Mesothelial cell of epicardium (in vitro differentiated cells): ENCODE data around the gene OR10H5. TPM values are rescaled to one million over a fixed set of nuclear protein-coding genes. Genes with fewer than 3 reads are reported as not detected.
"Not testable (repeated sequence)": the region's sequence is repeated elsewhere in the genome, so short reads cannot be mapped to it uniquely, and the experiment has no call there.

ENCODE experiments used
- DNase-seq, 2 experiments: peaks; one replicate each; pipeline ENCODE4 v3.0.0; 2021; ENCODE audit warnings: low spot score in 2 of 2; ENCODE audit not compliant: unreplicated experiment in 2 of 2
- H3K27ac Mint-ChIP-seq: 2 replicates; pipeline ENCODE4 v1.8.0; 2021; ENCODE audit warnings: mixed read lengths
- H3K27me3 Mint-ChIP-seq: 2 replicates; pipeline ENCODE4 v1.8.0; 2021; ENCODE audit warnings: low read depth, mixed read lengths
- H3K36me3 Mint-ChIP-seq: 2 replicates; pipeline ENCODE4 v1.8.0; 2021; ENCODE audit warnings: mixed read lengths
- H3K4me1 Mint-ChIP-seq: 2 replicates; pipeline ENCODE4 v1.8.0; 2021; ENCODE audit warnings: mixed read lengths
- H3K4me3 Mint-ChIP-seq: 2 replicates; pipeline ENCODE4 v1.8.0; 2021; ENCODE audit warnings: mild to moderate bottlenecking, moderate library complexity, mixed read lengths
- H3K9me3 Mint-ChIP-seq: 2 replicates; pipeline ENCODE4 v1.8.0; 2021; ENCODE audit warnings: mixed read lengths
- CTCF ChIP-seq: fragments of 200-600 bp; sonication (generic); IDR thresholded peaks from one replicate; pipeline ENCODE4 v1.5.0; 2021; ENCODE audit warnings: antibody characterized with exemption; ENCODE audit not compliant: unreplicated experiment
- total RNA-seq: library from RNA; stranded (reverse); gene quantifications from 3 replicates; pipeline ENCODE4 v1.2.1, GENCODE V29; 2021

The OR10H5 gene
- total RNA-seq, 1 donor from 2014 or later: not detected

- TF ChIP-seq CTCF: no peak
- no peak for DNase-seq
- no peaks in the 10 kb centered on the region for H3K36me3 Mint-ChIP-seq
- no peaks in the 10 kb centered on the region for H3K4me1 Mint-ChIP-seq
- no peak overlapping the region for H3K27ac Mint-ChIP-seq
- peaks cover 37% of the 10 kb centered on the region for H3K9me3 Mint-ChIP-seq
- H3K4me3 Mint-ChIP-seq: no peak overlapping the region
- no peaks in the 10 kb centered on the region for H3K27me3 Mint-ChIP-seq
Measured at GRCh38 chr19:15829786-15830185, 42.3 kb downstream of the OR10H5 start.

- no peak overlapping the region for H3K4me3 Mint-ChIP-seq
- TF ChIP-seq CTCF: no peak
- H3K36me3 Mint-ChIP-seq: peaks cover 5% of the 10 kb centered on the region
- H3K27me3 Mint-ChIP-seq: no peaks in the 10 kb centered on the region
- H3K4me1 Mint-ChIP-seq: no peaks in the 10 kb centered on the region
- peaks cover 32% of the 10 kb centered on the region for H3K9me3 Mint-ChIP-seq
- no peak overlapping the region for H3K27ac Mint-ChIP-seq
- DNase-seq: no peak
Measured at GRCh38 chr19:15831626-15832025, 44.2 kb downstream of the OR10H5 start.

- not testable (repeated sequence) for H3K27ac Mint-ChIP-seq, H3K4me3 Mint-ChIP-seq, DNase-seq, H3K36me3 Mint-ChIP-seq, H3K4me1 Mint-ChIP-seq, H3K27me3 Mint-ChIP-seq
- peaks cover 37% of the 10 kb centered on the region for H3K9me3 Mint-ChIP-seq
Measured at GRCh38 chr19:15834232-15834631, 46.8 kb downstream of the OR10H5 start.

GRCh38 chr19:15835565-15836329 lies 48.3 kb downstream of the OR10H5 start:
- H3K36me3 Mint-ChIP-seq, H3K27me3 Mint-ChIP-seq, H3K4me3 Mint-ChIP-seq, H3K4me1 Mint-ChIP-seq, H3K27ac Mint-ChIP-seq, DNase-seq: not testable (repeated sequence)
- peaks cover 27% of the 10 kb centered on the region for H3K9me3 Mint-ChIP-seq

- H3K4me1 Mint-ChIP-seq: no peaks in the 10 kb centered on the region
- H3K4me3 Mint-ChIP-seq: no peak overlapping the region
- DNase-seq: no peak
- peaks cover 6% of the 10 kb centered on the region for H3K36me3 Mint-ChIP-seq
- H3K27ac Mint-ChIP-seq: no peak overlapping the region
- no peaks in the 10 kb centered on the region for H3K27me3 Mint-ChIP-seq
- no peak for TF ChIP-seq CTCF
- peaks cover 24% of the 10 kb centered on the region for H3K9me3 Mint-ChIP-seq
Measured at GRCh38 chr19:15836330-15837220, 49.1 kb downstream of the OR10H5 start.

GRCh38 chr19:15837221-15837731 lies 49.8 kb downstream of the OR10H5 start:
- DNase-seq: no peak
- no peaks in the 10 kb centered on the region for H3K27me3 Mint-ChIP-seq
- TF ChIP-seq CTCF: no peak
- no peak overlapping the region for H3K4me3 Mint-ChIP-seq
- H3K27ac Mint-ChIP-seq: no peak overlapping the region
- H3K36me3 Mint-ChIP-seq: peaks cover 6% of the 10 kb centered on the region
- H3K9me3 Mint-ChIP-seq: peaks cover 28% of the 10 kb centered on the region
- no peaks in the 10 kb centered on the region for H3K4me1 Mint-ChIP-seq
